Mesenteric fat pad (tissue), 1 donor: ENCODE measurements around the gene LGI2. TPM values are rescaled to one million over a fixed set of nuclear protein-coding genes. Genes with fewer than 3 reads are reported as not detected.
"Not testable (repeated sequence)": the region's sequence is repeated elsewhere in the genome, so short reads cannot be mapped to it uniquely, and the experiment has no call there.

Experiments
- DNase-seq: peaks from one replicate; pipeline ENCODE4 v3.0.0-alpha.2; 2020; ENCODE audit warnings: low spot score
- long read RNA-seq: library from polyadenylated mRNA; unstranded; transcript quantifications from one replicate; pipeline ENCODE4 v2.0.0, GENCODE V29; 2020
- total RNA-seq: library from RNA; stranded (reverse); fragmentation: NEBNext Ultra II Directional; extraction: Animal tissue kit (Norgen Biotek cat#: 25700); gene quantifications from one replicate; pipeline ENCODE4 v1.2.1, GENCODE V29; 2021
- donor health status: DM: yes; HTN: yes; CAD: no.

Gene LGI2, protein sequence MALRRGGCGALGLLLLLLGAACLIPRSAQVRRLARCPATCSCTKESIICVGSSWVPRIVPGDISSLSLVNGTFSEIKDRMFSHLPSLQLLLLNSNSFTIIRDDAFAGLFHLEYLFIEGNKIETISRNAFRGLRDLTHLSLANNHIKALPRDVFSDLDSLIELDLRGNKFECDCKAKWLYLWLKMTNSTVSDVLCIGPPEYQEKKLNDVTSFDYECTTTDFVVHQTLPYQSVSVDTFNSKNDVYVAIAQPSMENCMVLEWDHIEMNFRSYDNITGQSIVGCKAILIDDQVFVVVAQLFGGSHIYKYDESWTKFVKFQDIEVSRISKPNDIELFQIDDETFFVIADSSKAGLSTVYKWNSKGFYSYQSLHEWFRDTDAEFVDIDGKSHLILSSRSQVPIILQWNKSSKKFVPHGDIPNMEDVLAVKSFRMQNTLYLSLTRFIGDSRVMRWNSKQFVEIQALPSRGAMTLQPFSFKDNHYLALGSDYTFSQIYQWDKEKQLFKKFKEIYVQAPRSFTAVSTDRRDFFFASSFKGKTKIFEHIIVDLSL
- 6.1 TPM for total RNA-seq
- long read RNA-seq, full-length matches to known transcripts: 1 of 1 reads
- long read RNA-seq, partial matches to known transcripts: 0 of 1 reads
- long read RNA-seq, other reads (novel, unspliced or antisense): 0 of 1 reads

DNA sequence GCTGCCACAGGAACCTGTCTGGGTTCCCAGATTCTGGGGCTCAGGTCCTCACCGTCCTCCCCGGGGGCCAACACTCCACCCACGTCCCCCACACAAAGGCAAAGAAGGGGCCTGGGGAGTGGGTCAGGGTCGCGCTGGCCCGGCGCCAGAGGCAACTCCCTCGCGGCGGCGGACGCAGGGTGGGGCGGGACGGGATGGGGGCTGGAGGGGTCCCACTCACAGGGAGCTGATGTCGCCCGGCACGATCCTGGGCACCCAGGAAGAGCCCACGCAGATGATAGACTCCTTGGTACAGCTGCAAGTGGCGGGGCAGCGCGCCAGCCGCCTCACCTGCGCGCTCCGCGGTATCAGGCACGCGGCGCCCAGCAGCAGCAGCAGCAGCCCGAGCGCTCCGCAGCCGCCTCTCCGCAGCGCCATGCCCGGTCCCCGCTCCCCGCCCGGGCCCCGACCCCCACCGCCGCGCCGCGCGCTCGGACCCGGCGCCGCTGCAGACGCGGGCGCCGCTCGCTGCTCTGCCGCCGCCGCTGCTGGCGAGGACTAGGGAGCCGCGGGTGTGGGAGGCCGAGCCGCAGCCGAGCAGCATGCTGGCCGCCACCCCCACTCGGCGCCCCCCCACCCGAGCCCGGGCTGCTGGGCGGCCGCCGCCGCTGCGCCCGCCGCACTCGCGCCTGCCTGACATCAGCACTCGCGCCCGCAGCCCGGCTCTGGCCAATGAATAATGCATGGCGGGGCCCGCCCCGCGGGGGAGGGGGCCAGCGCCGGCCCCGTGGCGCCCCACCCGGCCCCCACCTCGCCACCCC lies at the start of gene LGI2:
TSS of gene LGI2 (minus strand) at position 670 of the 800 bp plus-strand sequence. CDS start at position 417, 253 bp downstream.
- no peak for DNase-seq

DNA sequence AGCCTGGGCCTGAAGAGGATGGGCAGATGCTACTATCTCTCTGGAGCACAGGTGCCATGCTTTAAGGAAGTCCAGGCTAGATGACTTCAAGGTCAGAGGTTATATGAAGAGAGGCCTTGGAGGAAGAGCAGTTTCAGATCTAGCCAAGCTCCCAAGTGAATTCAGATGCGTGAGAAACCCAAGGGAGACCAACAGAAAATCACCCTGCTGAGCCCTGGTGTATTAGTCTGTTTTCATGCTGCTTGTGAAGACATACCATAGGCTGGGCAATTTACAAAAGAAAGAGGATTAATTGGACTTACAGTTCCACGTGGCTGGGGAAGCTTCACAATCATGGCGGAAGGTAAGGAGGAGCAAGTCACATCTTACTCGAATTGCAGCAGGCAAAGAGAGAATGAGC lies 47.8 kb upstream of the LGI2 start:
- DNase-seq: no peak

DNA sequence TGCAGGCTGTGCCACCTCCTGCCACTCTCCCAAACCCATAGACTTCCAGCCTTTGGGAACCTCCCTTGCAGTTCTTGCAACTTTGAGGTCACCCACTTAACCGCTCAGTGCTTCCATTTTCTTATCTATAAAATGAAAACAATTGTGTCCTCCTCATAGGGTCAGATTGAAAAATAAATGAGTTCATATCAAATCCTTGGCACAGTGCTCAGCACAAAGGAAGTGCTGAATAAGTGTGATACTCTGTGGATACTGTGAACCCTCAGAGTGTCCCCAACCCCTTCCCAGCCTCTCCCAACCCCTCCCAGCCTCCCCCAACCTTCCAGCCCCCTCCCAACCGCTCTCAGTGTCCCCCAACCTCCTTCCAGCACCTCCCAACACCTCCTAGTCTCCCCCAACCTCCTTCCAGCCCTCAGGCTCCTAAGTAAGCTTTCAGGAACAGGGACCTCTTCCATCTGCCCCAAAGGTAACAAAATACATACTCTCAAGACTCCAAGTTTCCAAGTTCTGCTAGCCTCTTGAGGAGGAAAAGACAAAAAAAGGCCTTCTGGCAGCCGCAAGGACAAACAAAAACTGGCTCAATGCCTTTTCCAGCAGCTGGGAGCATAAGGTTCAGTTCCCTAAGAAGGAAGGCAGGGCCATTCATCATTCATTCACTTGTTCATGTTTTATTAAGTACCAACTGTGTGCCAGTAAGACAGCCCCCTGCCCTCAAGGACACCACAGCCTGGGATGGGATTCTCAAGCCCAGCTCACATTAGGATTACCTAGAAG lies 46.1 kb upstream of the LGI2 start:
- no peak for DNase-seq

DNA sequence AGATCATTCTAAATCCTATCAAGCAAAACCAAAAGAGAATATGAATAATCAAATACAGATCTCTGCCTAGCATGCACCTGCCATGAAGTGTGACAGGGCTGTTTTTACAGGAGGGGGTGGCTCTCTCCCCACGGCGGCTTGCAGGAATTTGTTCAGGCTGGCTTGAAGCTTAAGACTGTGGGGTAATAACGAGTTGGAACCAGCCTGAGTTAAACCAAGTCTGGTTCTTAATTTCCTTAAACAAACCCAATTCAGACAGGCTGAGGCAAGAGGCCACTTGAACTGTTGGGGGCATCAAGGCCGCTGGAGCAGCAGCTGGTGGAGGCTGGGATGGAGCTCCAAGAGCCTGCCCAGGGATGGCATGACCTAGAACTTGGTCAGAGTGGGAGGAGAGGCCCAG lies 45.1 kb upstream of the LGI2 start:
- no peak for DNase-seq

DNA sequence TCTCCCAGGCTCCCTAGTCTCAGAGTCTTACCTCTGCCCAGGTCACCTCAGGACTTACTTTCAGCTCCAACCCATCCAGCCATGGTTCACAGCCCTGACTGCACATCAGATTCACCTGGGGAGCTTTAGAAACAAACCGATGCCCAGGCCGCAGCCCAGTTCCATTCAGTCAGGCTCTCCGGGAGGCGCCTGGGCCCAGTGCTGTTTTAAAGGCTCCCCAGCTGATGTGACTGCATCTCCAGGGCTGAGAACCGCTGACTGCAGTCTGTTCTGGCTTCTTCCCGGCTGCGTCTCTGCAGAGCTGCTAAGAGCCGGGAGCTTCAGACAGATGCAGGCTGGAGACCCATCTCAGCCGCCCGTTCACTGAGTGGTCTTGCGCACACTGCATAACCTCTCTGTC lies 44.4 kb upstream of the LGI2 start:
- DNase-seq: no peak

DNA sequence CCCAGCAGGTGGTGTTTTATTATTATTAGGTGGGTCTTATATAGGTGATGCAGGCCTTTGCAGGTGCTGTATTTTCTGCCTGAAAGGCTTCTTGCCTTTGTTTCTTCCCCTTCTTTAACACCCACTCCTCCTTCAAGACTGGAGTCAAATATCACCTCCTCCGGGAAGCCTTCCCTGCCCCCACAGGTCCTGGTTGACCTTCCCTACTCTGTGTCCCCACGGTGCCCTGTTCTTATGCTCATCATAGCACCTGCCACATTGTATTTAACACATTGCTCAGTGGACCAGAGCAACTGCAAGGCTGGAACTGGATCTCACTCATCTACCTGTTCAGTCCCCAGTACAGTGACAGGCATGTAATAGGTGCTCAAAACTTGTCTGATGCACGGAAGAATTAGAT lies 39.8 kb upstream of the LGI2 start:
- no peak for DNase-seq

DNA sequence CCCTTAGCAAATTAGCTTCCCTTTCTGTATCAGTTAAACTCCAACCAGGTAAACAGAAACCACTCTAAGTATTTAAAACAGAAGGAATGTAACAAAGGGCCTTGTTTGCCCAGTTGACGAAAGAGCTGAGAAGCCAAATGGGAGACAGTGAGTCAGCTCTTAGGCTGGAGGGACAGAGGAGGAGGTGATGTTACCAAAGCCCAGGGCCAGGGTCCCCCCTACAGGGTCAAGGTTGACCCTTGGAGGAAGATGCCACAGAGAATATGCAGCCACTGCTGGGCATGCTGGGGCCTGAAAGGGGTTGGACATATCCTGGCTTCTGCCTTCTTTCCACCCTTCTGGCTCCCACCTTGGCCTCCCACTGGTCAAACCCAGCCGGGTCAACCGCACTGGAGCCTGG lies 38.3 kb upstream of the LGI2 start:
- DNase-seq: no peak

DNA sequence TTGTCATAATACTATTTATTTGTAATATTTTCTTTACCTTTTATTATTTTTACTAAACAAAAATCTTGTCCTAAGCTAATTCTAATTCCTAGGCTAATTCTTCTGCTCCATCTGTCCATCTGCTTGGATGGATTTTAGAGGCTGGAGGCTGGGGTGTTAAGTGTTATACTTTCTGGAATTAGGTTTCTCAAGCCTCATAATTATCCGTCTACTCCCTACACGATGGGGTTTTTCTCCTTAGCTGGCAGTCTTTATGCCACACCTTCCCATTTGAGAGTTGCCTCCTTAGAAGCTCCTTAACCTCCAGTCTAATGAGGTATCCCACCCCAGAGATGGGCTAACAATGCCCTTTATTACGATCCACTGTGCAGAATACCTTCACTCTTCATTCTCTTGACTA lies 37.6 kb upstream of the LGI2 start:
- DNase-seq: no peak

DNA sequence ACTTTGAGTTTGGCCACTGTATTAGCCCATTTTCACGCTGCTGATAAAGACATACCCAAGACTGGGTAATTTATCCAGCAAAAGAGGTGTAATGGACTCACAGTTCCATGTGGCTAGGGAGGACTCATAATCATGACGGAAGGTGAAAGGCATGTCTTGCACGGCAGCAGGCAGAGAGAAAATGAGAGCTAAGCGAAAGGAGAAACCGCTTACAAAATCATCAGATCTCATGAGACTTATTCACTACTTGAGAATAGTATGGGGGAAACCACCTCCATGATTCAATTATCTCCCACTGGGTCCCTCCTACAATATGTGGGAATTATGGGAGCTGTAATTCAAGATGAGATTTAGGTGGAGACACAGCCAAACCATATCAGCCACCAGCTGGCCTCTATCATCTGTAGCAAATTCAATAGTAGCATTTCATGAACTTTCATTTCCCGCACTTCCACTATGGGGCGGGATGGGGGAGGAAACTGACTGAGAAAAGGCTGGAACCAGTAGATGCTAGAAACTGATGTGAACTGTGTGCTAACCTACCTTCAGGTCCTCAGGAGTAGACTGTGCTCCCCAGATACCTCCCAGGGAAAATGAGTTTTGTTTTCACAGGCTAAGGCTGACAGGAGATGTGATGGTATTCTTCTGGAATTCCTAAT lies 35.3 kb upstream of the LGI2 start:
- no peak for DNase-seq

DNA sequence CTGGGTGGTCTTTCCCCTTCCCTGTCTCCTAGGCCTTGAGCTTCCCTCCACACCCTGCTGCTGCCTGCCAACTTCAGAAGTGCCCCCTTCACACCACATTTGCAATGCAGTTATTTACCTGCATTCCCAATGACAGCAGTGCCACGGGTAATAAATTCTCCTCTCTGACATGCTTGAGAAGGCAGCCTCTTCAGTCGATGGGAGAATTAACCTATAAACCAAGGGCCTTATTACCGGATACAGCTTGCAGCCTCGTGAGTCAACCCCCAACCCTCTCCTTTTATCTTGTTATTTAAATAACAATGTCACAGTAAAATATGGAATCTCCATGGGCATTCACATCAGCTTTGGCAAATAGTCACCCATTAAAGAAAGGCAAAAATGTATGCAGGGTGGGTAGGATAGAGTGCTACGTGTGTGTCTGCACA lies 34.7 kb upstream of the LGI2 start:
- no peak for DNase-seq

DNA sequence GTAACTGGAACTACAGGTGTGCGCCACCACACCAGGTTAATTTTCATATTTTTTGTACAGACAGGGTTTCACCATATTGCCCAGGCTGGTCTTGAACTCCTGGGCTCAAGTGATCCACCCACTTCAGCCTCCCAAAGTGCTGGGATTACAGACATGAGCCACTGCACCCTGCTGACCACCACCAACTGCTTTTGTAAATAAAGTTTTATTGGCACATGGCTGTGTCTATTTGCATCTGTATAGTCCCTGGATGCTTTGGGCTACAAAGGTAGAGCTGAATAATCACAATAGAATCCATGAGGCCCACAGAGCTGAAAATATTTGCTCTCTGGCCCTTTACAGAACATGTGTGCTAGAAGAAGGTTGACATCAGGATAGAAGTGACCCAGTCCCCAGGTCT lies 33.7 kb upstream of the LGI2 start:
- DNase-seq: not testable (repeated sequence)

DNA sequence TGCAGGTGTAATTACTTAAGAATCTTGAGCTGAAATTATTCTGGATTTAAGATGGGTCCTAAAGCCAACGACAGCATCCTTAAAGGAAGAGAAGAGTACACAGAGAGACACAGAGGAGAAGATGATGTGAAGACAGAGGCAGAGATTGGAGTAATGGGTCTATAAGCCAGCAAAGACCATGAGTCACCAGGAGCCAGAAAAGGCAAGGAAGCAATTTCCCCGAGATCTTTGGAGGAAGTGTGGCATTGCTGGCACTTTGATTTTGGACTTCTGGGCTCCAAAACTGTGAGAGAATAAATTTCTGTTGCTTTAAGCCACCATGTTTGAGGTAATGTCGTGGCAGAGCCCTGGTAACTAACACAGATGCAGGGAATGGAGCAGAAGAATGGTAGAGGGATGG lies 32.4 kb upstream of the LGI2 start:
- no peak for DNase-seq

DNA sequence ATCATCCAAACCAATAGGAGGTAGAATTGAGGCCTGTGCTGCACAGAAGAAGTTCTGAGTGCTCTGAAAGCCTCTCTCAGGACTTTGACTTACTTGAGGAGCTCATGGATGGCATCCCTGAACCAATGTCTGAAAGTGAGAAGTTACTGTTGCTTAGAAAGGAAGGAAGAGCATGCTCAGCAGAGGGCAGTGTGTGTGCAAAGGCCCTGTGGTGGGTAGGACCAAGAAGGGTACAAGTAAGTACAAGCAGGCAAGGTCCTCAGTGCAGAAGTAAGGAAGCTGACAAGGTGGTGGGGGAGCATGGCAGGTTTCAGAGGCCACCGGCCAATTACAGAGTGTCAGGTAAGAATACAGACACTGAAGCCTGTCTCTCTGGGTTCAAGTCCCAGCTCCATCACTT lies 31.4 kb upstream of the LGI2 start:
- DNase-seq: no peak

DNA sequence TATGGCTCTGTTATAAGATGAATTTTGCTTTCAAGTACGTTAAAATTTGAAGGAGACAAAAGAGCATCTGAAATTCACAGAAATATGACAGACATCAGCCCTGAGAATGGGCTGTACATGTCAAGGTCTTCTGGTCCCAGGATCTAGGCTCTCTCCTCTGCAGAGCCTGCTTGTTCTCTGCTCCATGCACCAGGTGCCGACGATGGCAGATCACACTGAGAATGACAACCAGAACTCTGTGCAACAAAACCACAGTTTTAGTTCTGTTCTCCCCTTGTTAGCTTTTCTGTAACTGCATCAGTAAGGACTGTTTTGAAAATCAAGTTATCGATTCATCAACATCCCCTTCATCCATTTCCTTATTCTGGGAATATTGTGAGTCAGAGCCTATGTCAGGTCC lies 30.9 kb upstream of the LGI2 start:
- no peak for DNase-seq

DNA sequence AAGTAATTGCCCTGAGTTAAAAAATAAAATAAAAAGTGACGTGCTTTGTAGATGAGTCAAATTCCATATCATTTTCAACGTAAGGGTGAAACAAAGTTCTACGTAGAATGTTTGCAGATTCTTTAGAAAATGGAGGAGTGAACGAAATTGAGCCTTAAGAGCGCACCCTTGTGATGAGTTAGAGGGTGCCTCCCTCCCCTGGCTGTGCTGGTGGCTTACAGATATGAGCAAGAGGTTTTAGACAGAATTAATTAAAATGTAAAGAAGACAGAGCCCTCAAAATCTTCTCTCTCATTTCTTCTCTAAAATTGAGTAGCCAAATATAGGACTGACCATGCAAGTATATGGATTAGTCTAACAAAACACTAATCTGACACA lies 30.2 kb upstream of the LGI2 start:
- DNase-seq: no peak

DNA sequence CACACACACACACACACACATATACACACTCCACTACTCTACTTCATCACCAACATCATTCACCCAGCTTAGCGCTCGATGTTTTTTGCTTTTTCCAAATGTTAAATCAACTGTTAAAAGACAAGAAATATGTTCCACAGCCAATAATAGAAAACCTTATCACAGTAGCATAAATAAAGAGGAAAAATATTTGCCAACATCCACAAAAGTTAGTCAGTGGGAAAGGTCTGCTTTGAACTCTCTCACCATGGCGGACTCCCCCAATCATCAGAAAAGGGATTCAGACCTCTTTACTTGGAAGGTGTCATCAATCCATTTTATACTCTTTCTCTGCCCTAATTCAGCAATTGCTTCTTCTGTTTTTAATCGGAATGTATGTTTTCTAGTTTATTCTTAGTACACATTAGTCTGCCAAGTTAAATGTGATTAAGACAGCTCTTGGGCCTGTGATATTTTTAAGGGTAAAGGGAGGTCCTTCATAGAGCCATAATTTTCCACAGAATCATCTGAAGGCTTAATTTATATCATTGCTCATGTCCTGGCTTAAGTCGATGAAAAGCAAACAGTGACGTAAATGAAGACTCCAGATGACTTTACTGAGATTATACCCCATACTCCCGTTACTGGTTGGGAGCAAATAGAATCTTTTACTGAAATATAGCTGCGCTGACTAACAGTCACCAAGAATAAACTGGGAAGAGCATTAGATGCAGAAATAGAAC lies 29.7 kb upstream of the LGI2 start:
- DNase-seq: no peak

DNA sequence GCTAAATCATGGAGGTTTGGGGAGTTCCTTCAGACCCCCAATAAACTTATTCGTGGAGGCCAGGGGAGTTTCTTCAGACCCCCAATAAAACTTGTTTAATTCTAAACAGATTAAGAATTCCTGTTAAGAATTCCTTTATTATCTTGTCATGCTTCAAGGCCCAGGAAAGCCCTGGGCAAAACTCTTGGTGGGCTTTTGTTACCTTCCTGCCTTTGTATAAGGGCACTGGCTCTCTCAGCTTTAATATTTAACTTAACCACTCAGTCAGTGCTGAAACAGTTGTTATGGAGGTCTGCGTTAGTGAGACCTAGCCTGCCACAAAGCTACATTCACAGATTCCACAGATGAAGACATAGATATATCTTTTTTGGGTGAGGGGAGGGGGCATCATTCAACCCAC lies 29.0 kb upstream of the LGI2 start:
- DNase-seq: no peak

DNA sequence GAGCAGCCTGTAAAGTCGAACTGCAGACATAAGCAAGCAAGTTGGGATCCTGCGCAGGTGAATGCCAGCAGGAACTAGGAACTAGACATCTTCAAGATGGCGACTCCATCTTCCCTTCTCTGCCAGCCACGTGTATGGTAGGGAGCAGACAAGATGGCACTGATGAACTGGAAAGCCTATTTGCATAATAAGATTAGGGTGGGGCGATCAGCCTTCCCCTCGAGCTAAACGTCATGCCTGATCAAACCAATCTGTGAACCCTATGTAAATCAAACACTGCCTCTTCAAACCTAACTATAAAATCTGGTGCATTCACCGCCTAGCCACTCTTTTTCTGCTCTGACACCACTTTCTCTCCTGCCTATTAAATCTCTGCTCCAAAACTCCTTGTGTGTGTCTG lies 28.1 kb upstream of the LGI2 start:
- DNase-seq: no peak

DNA sequence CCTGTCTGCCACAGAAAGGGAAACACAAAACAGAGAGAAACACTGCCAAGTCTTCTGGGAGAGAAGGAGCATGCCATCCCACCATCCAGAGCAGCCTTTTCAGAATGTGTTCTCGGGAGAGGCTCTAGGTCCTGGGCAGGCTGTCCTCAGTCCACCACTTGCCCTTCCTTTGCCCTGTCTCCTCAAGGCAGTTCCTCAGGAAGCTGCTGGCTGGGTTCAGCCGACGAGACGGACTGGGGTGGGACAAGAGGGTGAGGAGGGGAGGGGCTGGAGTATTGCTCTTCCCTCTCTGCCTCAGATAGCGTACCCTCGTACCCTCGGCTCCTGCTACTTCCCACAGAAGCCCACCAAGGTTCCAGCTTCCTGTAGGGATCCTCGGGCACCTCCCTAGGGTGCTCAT lies 26.6 kb upstream of the LGI2 start:
- no peak for DNase-seq

DNA sequence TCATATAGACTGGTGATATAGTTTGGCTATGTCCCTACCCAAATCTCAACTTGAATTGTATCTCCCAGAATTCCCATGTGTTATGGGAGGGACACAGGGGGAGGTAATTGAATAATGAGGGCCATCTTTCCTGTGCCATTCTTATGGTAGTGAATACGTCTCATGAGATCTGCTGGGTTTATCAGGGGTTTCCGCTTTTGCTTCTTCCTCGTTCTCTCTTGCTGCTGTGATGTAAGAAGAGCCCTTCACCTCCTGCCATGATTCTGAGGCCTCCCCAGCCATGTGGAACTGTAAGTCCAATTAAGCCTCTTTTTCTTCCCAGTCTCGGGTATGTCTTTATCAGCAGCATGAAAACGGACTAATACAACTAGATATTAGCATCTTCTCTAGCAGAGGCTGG lies 21.3 kb upstream of the LGI2 start:
- not testable (repeated sequence) for DNase-seq
